Amniotic stem cell (primary cell): ENCODE data around the gene CSMD2.

Experiments used
- DNase-seq: peaks from one replicate; lab custom pipeline; 2025; lab: John Stamatoyannopoulos, UW

Gene CSMD2

DNA sequence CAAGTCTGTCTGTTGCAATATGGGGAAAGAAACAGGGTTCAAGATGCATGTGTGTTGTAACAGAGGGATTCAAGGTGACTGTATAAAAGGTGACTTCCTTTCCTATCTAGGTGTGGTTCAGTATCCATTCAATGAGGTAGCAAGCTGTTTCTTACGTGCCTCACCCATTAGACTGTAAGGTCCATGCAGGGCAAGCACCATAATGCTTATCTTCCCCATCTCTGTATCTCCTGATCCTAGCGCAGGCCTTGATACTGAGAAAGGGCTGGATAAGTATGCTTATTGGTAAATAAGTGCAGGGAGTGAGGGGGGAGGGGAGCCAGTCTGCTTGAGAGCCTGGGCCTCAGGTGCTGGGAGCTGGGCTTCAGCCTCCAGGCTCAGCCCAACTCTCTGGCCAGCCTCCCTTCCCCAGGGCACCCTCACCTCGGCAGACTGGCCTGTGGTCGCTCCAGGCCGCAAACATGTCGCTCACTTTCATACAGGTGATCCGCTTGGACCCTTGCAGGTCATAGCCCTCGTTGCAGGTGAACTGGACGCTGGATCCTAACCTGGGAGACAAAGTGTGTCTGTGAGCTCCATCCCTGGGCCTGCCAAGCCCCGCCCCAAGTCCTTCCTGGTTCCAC lies 345.6 kb downstream of the CSMD2 start:
- DNase-seq = no peak

DNA sequence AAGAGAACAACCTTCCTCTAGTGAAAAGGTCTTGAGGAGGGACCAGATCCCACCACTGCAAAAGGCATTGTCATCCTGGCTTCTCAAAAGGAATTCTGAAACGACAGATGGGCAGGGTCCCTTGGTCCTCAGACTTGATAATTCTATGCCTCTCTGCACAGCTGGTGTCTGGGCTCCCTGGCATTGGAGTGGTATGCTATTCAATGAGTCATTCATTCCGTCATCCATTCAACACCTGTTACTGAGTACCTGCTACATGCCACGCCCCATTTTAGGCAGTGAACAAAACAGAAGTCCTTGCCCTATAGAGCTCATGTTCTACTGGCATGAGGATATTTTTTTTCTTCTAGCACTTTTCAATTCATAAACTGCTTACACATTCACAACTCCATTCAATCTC lies 347.0 kb downstream of the CSMD2 start:
- DNase-seq = no peak

DNA sequence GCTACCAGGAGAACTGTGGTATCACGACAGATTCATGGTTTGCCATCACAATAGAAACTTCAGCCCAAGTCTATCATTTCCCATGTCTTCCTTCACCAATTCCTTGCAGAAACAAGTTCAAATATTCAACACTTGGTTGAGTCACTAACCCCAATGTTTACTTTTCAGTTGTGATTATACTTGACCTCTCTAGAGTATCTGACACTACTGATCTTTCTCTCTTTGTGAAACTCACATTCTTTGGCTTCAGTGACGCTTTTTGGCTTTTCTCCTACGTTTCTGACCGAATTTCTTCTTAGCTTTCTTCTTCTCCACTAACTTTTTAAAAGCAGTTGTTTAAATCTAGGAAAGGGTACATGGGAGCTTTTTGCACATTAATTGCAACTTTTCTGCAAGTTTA lies 350.0 kb downstream of the CSMD2 start:
- no peak for DNase-seq

DNA sequence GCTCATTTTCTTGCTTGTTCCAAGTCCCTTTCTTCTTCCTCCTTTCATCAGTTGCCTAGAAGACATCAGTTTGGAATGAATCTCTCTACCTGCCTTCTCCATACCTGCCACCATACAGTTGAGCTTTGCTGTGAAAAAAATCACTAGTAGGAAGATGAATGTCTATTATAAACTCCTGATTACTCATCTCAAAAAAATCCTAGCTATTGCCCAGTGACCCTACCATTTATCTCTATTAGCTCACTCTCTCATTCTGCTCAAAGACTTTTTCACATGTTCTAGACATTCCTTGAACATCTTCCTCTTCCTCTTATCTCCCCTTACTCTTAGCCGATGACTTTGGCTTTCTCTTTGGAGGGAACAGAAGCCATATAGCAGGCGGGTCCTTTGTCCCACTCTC lies 350.9 kb downstream of the CSMD2 start:
- DNase-seq = no peak

DNA sequence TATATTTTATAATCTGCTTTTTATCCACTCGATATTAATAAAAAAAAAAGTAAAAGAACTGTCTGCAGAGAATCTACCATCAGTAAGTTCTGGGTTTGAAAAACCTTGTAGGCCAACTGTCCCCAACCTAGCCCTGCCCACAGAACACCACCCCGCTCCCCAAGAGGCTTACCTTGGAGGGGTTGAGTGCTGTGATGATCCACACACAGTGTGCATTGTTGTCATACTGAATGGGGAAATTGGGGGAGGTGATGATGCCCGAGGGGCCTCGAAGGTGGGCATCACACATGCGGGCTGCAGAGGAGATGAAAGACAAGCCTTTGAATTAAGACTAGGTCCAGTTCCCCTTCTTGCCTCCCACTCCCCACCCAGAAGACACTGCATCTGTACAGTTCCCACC lies 354.5 kb downstream of the CSMD2 start:
- DNase-seq = no peak

DNA sequence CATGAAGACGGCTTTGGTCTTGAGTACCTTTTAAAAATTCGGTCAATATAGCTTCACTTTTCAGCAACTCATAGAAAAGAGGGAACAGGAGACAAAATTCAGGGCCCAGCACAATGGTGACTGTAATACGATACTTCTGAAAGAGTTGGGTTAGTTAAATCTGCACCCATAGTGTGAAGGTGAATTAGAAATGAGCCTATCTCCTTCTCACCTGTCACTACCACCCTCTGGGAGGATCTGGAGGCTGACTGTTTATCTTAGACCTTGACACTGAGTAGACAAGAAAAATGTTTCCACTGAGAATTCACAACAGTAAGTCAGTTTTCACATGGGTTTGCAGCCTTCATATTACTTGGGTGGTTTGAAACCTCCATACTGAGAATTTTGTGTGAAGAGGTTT lies 359.0 kb downstream of the CSMD2 start:
- no peak for DNase-seq

DNA sequence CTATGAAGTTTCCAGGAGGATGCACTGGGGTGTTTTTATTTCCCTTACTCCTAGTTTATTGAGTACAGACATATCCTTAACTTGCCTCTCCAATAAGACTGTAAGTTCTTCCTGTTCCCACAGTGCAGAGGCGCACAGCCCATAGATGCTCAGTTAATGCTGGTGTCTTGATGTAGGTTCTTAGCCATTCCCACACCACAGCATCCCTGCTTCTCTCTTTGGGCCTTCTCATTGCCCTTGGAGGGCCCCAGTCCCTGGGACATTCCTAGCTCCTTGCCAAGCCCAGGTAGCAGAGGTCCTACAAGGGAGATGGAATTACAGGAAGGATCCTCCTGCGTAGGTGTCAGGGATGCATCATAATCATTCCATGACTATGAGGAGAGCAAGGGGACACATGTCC lies 362.8 kb downstream of the CSMD2 start:
- no peak for DNase-seq

DNA sequence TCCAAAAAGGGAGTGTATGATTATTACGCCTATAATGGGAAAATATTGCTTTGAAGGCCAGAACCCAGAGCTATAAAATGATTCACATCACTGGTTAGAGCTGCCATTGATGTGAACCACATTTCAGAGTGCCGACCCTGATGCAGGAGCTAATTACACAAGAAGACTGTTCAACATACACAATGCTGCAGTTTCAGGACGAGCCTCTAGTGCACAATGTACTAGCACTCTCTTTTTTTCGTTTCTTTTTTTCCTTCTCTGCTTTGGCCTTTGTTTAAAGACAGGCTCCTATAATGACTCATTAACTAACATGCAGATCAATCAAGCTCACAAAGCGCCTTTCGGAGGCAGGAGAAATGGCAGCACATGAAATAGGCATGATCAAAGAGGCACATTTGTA lies 367.2 kb downstream of the CSMD2 start:
- no peak for DNase-seq

DNA sequence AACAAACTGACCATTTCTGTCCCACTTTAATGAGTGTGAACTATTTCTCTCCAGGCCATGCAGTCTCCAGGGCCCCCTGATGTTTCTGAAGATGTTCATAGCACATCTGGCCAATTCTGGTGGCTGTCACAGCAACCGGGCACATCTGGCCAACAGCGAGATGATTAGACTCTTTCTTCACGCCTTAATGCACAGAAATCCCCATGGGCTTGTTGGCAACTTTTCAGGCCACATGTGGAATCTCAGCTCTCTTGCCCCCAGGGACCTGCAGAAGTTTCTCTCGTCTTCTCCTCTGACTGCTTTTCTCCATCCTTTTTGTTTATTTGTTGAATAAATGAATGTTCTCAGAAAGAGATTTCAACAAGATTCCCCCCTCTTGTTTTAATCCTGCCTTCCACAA lies 372.4 kb downstream of the CSMD2 start:
- no peak for DNase-seq

DNA sequence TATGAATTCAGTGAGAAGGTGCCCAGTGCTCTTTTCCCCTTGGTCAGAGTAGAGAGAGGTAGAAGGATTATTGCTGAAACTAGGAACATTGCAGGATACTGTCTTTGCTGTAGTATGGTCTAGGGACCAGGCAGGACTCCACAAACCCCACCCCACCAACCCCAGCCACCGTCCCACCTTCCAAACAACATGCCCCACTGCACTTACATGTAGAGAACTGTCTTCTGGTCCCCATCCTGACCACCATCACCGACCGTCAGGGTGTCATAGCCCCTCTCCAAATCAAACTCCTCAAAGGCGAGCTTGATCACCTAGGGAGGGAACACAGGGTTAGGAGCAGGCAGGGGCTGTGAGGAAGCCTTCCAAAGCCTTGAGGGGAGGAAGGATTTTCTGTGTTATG lies 372.8 kb downstream of the CSMD2 start:
- no peak for DNase-seq

DNA sequence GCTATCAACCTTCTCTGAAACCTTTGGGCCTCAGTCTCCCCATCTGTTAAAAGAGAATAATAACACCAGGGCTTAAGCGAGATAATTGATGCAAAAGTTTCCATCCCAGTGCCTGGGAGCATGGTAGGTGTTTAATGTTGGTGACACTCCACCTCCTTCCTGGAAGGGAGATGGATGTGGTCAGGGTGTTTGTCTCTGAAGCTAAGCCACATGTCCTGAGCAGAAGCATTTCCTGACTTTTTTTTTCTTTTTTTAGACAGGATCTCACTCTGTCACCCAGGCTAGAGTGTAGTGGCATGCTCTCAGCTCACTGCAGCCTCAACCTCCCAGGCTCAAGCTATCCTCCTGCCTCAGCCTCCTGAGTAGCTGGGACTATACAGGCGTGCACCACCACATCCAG lies 373.8 kb downstream of the CSMD2 start:
- DNase-seq = no peak

DNA sequence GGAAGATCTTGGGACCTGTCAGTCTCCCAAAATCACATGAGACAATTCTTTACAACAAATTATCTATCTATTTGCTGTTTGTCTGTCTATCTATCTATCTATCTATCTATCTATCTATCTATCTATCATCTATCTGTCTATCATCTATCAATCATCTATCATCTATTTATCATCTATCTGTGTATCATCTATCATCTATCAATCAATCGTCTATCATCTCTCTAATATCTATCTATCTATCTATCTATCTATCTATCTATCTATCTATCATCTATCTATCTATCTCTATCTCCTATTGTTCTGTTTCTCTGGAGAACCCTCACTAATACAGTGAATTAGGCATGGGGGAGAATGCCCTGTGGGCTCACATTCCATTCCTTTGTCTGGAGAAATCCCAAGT lies 374.5 kb downstream of the CSMD2 start:
- no peak for DNase-seq

DNA sequence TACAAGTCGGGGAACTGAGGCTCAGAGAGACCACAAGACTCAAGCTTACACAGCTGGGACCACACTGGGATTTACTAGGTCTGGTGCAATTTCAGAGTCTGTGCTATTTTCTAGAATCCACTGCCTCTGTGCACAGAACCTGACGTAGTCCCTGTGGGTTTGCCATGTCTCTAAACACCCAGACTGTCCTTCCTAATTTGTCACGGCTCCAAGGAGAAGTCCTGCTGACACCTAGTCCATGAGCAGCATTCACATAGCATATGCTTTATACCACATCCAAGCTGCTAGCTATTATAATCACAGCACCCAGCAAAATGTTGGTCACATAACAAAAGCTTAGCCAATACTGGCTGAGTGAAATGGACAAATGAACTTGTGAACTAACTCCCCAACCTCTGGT lies 380.2 kb downstream of the CSMD2 start:
- no peak for DNase-seq

DNA sequence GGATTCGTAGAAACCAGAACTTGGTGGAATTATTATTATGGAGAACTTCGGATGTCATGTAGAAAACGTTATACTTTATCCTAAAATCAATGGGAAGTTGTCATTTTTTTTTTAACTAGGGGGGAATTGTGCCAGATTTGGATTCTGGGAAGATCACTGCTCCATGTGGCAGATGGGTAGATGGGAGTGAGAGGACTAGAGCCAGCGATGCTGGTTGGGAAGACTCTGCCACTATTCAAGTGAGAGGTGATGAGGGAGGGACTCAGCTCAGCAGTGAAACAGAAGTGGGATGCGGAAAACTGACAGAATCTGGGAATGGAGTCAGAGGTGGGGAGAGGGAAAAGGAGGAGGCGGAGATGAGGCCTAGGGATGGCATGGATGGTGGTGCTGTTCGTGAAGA lies 382.3 kb downstream of the CSMD2 start:
- no peak for DNase-seq

DNA sequence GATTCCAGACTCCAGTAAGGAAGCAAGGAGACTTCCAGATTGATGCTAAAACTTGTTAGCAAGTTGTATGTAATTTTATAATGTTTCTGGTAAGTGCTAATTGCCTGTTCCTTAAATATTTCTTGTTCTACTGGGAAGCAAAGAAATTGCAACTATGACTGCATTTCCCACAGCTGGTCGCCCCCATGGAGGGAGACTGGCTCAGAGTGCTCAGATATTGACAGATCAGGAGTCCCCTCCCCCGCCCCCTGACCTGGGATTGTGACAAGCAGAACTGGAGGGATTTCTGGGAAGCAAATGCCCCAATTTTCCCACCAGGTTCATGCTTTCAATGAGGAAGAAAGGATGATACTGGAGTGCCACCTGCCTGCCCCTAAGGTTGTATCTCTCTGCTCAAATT lies 383.4 kb downstream of the CSMD2 start:
- DNase-seq = no peak

DNA sequence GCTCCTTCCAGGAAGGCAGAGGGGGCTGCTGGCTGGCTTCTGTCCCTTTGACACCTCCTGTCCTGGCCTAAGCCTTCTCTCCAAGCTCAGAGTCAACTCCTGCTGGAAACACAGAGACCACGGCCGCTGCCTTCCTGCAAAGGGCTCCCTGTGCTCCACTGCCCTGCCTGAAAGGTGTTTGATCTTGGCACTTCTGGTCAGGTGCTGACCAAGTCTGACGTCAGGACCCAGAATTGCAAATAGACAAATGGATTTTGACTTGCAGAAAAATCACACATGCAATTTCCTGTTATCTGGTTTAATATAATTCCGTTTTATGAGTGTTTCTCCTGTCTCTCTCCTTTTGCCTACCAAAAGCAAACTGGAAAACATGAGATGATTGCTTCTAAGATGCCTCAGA lies 387.7 kb downstream of the CSMD2 start:
- DNase-seq = no peak

DNA sequence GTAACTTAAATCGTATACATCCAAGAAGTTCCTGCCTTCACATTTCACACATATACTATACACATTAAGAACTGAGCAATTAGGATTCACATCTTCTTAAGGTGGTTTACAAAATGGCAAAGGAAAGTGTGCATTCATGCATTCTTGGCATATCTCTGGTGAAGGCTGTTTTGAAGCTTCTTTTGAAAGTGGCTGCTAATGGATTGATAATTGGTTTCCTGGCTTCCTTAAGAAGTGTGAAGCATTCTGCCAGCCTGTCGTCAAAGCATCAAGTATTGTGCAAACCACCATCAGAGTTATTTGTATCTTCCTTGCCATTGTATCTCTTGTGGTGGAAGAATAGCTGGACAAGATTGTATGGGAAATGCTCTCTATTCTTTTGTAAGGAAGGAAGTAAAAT lies 396.2 kb downstream of the CSMD2 start:
- DNase-seq = no peak

DNA sequence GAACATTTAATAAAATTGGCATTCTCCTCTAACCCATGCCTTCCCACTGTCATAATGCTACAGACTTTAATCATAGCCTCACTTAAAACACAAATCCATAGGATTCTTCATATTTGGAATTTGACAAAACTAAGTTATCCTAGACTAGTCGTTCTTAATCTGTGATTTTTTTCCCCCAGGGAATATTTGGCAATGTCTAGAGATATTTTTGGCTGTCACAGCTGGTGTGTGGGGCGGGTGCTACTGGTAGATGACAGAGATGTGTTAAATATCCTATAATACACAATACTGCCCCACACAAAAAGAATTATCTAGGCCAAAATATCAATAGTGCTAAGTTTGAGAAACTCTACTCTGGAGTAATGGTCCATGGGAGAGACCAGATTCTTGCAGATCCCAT lies 396.9 kb downstream of the CSMD2 start:
- no peak for DNase-seq

DNA sequence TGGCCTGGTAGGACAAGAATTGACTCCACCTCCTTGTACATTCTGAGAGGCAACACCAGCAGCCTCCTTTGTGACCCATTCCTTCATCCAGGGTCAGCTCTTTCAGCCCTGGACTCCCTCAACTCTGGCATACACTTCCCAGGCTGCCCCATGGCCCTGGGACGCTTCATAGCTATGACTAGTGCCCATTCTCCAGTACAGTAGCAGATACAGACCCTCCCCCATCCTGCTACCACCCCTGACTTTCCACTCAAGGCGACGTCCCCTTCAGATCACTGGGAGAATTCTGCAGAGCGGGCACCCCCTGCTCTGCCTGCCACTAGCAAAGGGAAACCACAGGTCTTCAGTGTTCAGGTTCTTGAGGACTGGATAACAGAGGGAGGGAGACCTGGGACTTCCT lies 400.9 kb downstream of the CSMD2 start:
- no peak for DNase-seq

DNA sequence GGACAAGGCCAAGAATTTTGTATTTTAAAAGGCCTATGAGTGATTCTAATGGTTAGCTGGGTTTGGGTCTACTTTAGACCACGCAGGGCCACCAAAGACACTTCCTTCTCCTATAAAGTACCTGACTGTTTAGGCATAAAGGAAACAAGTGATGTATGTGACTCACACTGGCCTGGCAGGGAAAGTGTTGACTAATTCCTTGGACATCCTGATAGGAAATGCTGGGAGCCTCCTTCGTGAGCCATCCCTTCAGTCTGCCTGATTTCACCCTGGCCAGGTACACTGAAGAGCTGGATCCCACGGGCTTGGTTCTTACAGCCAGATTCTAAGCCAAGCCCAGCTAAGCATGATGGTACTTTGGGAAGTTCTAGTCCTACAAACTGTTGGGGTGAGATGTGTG lies 401.6 kb downstream of the CSMD2 start:
- peak; percentile 15 for DNase-seq

DNA sequence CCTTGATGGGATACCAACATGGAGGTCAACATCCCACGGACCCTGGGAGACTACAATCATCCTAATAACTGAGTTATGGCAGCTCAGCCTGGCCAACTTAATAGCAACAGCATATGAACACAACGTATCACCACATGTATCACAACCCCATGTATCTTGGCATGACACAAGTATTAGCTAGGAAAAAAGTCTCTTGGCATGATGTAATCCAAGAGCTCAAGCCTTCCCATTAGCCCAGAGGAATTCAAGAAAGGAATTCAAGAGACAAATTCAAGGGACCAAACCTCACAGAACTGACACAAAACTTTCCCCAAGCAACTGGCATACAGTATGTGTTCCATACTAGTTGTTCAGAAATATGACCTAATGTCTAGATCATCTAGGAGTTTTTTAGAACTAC lies 402.1 kb downstream of the CSMD2 start:
- no peak for DNase-seq

DNA sequence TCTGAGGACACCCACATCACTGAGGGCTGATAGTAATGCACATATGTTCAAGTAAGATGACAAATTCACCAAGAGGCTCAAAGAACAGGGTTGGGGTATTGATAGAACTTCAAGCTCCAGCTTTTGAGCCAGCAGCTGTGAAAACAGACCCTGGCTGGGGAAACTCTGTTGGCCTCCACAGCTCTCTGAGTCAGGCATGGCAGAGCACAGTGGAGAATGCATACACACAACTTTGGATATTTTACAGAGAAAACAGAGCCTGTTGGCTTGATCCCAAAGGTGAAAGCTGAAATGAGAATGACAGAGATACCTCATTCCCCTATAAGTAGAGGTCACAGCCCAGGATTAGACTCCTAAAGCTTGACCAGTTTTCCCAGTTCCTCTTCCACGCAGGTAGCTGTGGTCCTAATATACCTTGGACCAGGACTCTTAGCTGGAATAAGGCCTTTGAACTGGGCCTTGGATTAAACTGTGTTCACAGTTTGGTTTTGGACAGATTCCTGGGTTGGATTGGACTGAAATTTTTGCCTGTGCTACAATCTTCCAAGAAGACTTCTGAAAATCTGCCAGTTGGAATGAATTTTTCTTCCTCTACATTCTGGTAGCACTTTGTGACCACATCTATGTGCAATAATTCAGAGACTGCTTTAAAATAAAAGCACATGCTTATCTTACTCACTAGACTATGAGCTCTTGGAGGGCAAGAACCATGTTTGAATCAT lies 402.8 kb downstream of the CSMD2 start:
- no peak for DNase-seq

DNA sequence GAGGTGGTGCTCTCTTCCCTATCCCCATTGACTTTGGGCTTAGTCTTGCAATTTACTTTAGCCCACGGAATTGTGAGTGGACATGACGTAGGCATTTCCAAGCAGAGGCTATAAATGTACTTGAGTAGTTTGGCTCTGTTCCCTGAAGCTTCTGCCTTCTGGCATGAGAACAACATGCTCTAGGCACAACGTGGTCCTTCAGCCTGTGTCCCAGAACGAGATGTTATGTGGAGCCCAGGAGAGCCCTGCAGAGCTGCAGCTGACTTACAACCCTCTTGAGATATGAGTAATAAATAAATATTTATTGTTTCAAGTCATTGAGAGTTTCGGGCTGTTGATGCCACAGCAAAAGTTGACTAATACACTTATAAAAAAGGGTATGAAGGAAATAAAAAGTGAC lies 406.3 kb downstream of the CSMD2 start:
- no peak for DNase-seq
